IMR-90 (cell line): ENCODE measurements around the gene NIT1. TPM values are rescaled to one million over a fixed set of nuclear protein-coding genes. Genes with fewer than 3 reads are reported as not detected.
A peak's percentile ranks its signal among the peaks of the same experiment; 100 is the strongest.

Source experiments
- ATAC-seq: fragments of 200-7000 bp; cut with Tn5 transposase; 2 replicates; pipeline ENCODE4 v1.9.1; 2020; ENCODE audit warnings: low read depth, mild to moderate bottlenecking, moderate library complexity
- BruUV-seq: library from RNA; stranded (reverse); fragments of 400-500 nt; replicated peaks from 2 replicates; lab custom pipeline; 2021; lab: Mats Ljungman, UMichigan
- CTCF ChIA-PET: fragments of 300-600 bp; formaldehyde crosslinking; extraction: SDS; loops from one replicate; lab custom pipeline; 2021; ENCODE audit warnings: antibody characterized with exemption; lab: Yijun Ruan, JAX
- POLR2A ChIA-PET: fragments of 300-600 bp; sonication (Branson Sonifier 250); formaldehyde crosslinking; loops from one replicate; lab custom pipeline; 2022; ENCODE audit warnings: antibody characterized with exemption; ENCODE audit not compliant: unreplicated experiment; lab: Charles Lee
- DNase-seq: peaks from one replicate; pipeline ENCODE4 v3.0.0; 2013
- H2AFZ ChIP-seq: replicated peaks from 2 replicates; pipeline ENCODE3; 2013; ENCODE audit warnings: low read length, mild to moderate bottlenecking; ENCODE audit not compliant: poor library complexity
- H2AK5ac ChIP-seq: 2 replicates; pipeline ENCODE4 v1.6.1; 2013; ENCODE audit warnings: low read depth, low read length, inconsistent platforms
- H2AK9ac ChIP-seq: replicated peaks from 2 replicates; pipeline ENCODE3; 2013; ENCODE audit warnings: mild to moderate bottlenecking, low read depth, low read length, moderate library complexity; ENCODE audit not compliant: poor library complexity
- H2BK120ac ChIP-seq: 2 replicates; pipeline ENCODE4 v1.6.1; 2013; ENCODE audit warnings: low read depth, low read length, inconsistent platforms
- H2BK15ac ChIP-seq: 3 replicates; pipeline ENCODE4 v1.6.1; 2013; ENCODE audit warnings: low read depth, low read length, inconsistent platforms
- H2BK20ac ChIP-seq: 2 replicates; pipeline ENCODE4 v1.6.1; 2013; ENCODE audit warnings: low read depth, mild to moderate bottlenecking, inconsistent platforms, low read length, moderate library complexity
- H2BK5ac ChIP-seq: 2 replicates; pipeline ENCODE4 v1.6.1; 2013; ENCODE audit warnings: mild to moderate bottlenecking, low read depth, low read length, inconsistent platforms; ENCODE audit not compliant: poor library complexity, severe bottlenecking
- H3K14ac ChIP-seq: replicated peaks from 2 replicates; pipeline ENCODE4 v1.6.1; 2013; ENCODE audit warnings: low read depth, low read length, inconsistent platforms
- H3K18ac ChIP-seq: 2 replicates; pipeline ENCODE4 v1.6.1; 2013; ENCODE audit warnings: low read depth, low read length, control low read depth
- H3K23ac ChIP-seq: 2 replicates; pipeline ENCODE4 v1.6.1; 2013; ENCODE audit warnings: low read depth, low read length, inconsistent platforms
- H3K27ac ChIP-seq: 2 replicates; pipeline ENCODE4 v1.5.1; 2013; ENCODE audit warnings: mild to moderate bottlenecking, control low read depth, low read length; ENCODE audit not compliant: insufficient read depth
- H3K27me3 ChIP-seq: 2 replicates; pipeline ENCODE4 v1.6.1; 2013; ENCODE audit warnings: low read length; ENCODE audit not compliant: control insufficient read depth, insufficient read depth
- H3K36me3 ChIP-seq: 2 replicates; pipeline ENCODE4 v1.6.1; 2013; ENCODE audit warnings: low read length, mixed read lengths; ENCODE audit not compliant: control insufficient read depth, insufficient read depth
- H3K4ac ChIP-seq: 2 replicates; pipeline ENCODE4 v1.6.1; 2013; ENCODE audit warnings: low read depth, low read length, inconsistent platforms
- H3K4me1 ChIP-seq: 2 replicates; pipeline ENCODE4 v1.6.1; 2013; ENCODE audit warnings: low read length, mixed read lengths; ENCODE audit not compliant: control insufficient read depth, insufficient read depth
- H3K4me2 ChIP-seq: 2 replicates; pipeline ENCODE4 v1.6.1; 2013; ENCODE audit warnings: low read depth, mild to moderate bottlenecking, control low read depth, low read length, moderate library complexity
- H3K4me3 ChIP-seq: 2 replicates; pipeline ENCODE4 v1.5.1; 2013; ENCODE audit warnings: low read depth, mild to moderate bottlenecking, control low read depth, low read length, moderate library complexity; ENCODE audit not compliant: insufficient read depth
- H3K56ac ChIP-seq: 2 replicates; pipeline ENCODE4 v1.6.1; 2013; ENCODE audit warnings: low read length, inconsistent platforms; ENCODE audit not compliant: insufficient read depth; ENCODE audit errors: extremely low read depth
- H3K79me1 ChIP-seq, 2 experiments: 2 replicates each; pipeline ENCODE4 v1.6.1; 2013; ENCODE audit warnings: low read length in 2 of 2, inconsistent platforms in 1 of 2, low read depth in 1 of 2
- H3K9ac ChIP-seq: 2 replicates; pipeline ENCODE4 v1.6.1; 2013; ENCODE audit warnings: low read depth, low read length, control low read depth
- H3K9me1 ChIP-seq: 2 replicates; pipeline ENCODE4 v1.6.1; 2013; ENCODE audit warnings: low read length, inconsistent platforms; ENCODE audit not compliant: insufficient read depth
- H3K9me3 ChIP-seq: 2 replicates; pipeline ENCODE4 v1.6.1; 2013; ENCODE audit warnings: low read length; ENCODE audit not compliant: control insufficient read depth, insufficient read depth
- H4K20me1 ChIP-seq: 2 replicates; pipeline ENCODE4 v1.6.1; 2013; ENCODE audit warnings: low read length, inconsistent platforms; ENCODE audit not compliant: insufficient read depth
- H4K5ac ChIP-seq: 2 replicates; pipeline ENCODE4 v1.6.1; 2013; ENCODE audit warnings: mild to moderate bottlenecking, low read depth, low read length, control low read depth
- H4K8ac ChIP-seq, 2 experiments: 2 replicates each; pipeline ENCODE4 v1.6.1; 2013; ENCODE audit warnings: low read depth in 2 of 2, low read length in 2 of 2, control low read depth in 1 of 2, inconsistent platforms in 1 of 2
- H4K91ac ChIP-seq: 2 replicates; pipeline ENCODE4 v1.6.1; 2013; ENCODE audit warnings: low read depth, low read length, inconsistent platforms; ENCODE audit not compliant: insufficient read depth
- BHLHE40 ChIP-seq: fragments of 150-350 bp; IDR thresholded peaks from 2 replicates; pipeline ENCODE4 v1.6.1; 2016; ENCODE audit warnings: mild to moderate bottlenecking, low read depth, low read length
- CEBPB ChIP-seq: IDR thresholded peaks from 2 replicates; pipeline ENCODE4 v1.6.1; 2012; ENCODE audit warnings: low read depth, low read length, improper control_type of control experiment
- CTCF ChIP-seq: conservative IDR thresholded peaks from 2 replicates; pipeline ENCODE4 v1.5.1; 2012; ENCODE audit warnings: mild to moderate bottlenecking, low read depth, low read length, improper control_type of control experiment
- ELK1 ChIP-seq: fragments of 150-350 bp; IDR thresholded peaks from 2 replicates; pipeline ENCODE4 v1.6.1; 2016; ENCODE audit warnings: low read depth, mild to moderate bottlenecking, low read length, moderate library complexity, borderline replicate concordance
- FOS ChIP-seq: fragments of 150-350 bp; IDR thresholded peaks from 2 replicates; pipeline ENCODE4 v1.6.1; 2016; ENCODE audit warnings: low read depth, low read length
- MAFK ChIP-seq: IDR thresholded peaks from 2 replicates; pipeline ENCODE4 v1.6.1; 2012; ENCODE audit warnings: low read depth, low read length, improper control_type of control experiment
- MXI1 ChIP-seq: IDR thresholded peaks from 2 replicates; pipeline ENCODE4 v1.6.1; 2012; ENCODE audit warnings: low read depth, mild to moderate bottlenecking, low read length, moderate library complexity, borderline replicate concordance
- NFE2L2 ChIP-seq: fragments of 150-350 bp; IDR thresholded peaks from 2 replicates; pipeline ENCODE4 v1.6.1; 2016; ENCODE audit warnings: low read depth, mild to moderate bottlenecking, low read length
- RAD21 ChIP-seq: IDR thresholded peaks from 2 replicates; pipeline ENCODE4 v1.6.1; 2012; ENCODE audit warnings: low read length, improper control_type of control experiment
- RFX5 ChIP-seq: IDR thresholded peaks from 2 replicates; pipeline ENCODE4 v1.8.0; 2012; ENCODE audit warnings: low read depth, mild to moderate bottlenecking, low read length, moderate library complexity
- USF2 ChIP-seq: fragments of 150-350 bp; IDR thresholded peaks from 2 replicates; pipeline ENCODE4 v1.6.1; 2017; ENCODE audit warnings: mild to moderate bottlenecking, antibody characterized with exemption, low read length, low read depth
- WGBS, 2 experiments: methylation state at CpG; one replicate each; pipeline versions ENCODE4 v1.1.5 to v1.1.7; 2013; ENCODE audit warnings: missing lambda C conversion rate in 2 of 2; ENCODE audit not compliant: insufficient read length in 1 of 2; ENCODE audit errors: extremely low coverage in 2 of 2; 5-methylcytosine and 5-hydroxymethylcytosine counted together
- dilution Hi-C: fragments of 300-500 bp; cut with HindIII; formaldehyde crosslinking; loops from one replicate; pipeline ENCODE4 v1.14.3; 2018; ENCODE audit warnings: low sequenced_read_pairs; ENCODE audit not compliant: unreplicated experiment
- in situ Hi-C: fragments of 300-500 bp; cut with MboI; formaldehyde crosslinking; loops from 3 replicates; pipeline ENCODE4 v1.14.3; 2019; ENCODE audit warnings: low sequenced_read_pairs, inconsistent platforms, mixed read lengths
- intact Hi-C: fragments of 100-400 bp; cut with micrococcal nuclease; formaldehyde crosslinking; loops from 2 replicates; pipeline ENCODE4 v1.10.0; 2022
- polyA plus RNA-seq, 3 experiments: library from polyadenylated mRNA; depleted of rRNA; stranded (reverse); fragments of >200 nt; gene quantifications; 2 replicates each; pipeline ENCODE4 v1.2.3, GENCODE V29; 2012; ENCODE audit warnings: low replicate concordance in 1 of 3
- total RNA-seq: library from RNA; depleted of rRNA; stranded (reverse); fragments of >200 nt; gene quantifications from 2 replicates; pipeline ENCODE4 v1.2.3, GENCODE V29; 2012

Gene NIT1
- total and polyA plus RNA-seq, 2 of the 4 experiments (the other 2 are of a cell fraction), result 22.8 to 33.6 TPM

GRCh38 chr1:161084597-161084988 is 33.3 kb upstream of the NIT1 start:
- Histone ChIP-seq H2BK5ac (peak overlapping the region; percentile 50), H3K14ac (no peak overlapping the region), H3K36me3 (no peaks in the 10 kb centered on the region), H3K18ac (peak overlapping the region; percentile 11; the same call in 1 of the 2 replicates), H2BK20ac (peak overlapping the region; percentile 57; the same call in 1 of the 2 replicates), H3K27me3 (no peaks in the 10 kb centered on the region), H2BK15ac (peak overlapping the region; percentile 36; the same call in 1 of the 3 replicates), H2AK5ac (peak overlapping the region; percentile 75; the same call in 1 of the 2 replicates), H3K23ac (no peak overlapping the region), H2AFZ (no peak overlapping the region), H3K4me3 (no peak overlapping the region), H3K79me1 (no peaks in the 10 kb centered on the region), H2BK120ac (peak overlapping the region; percentile 40; the same call in 1 of the 2 replicates), H3K9ac (no peak overlapping the region), H3K4me1 (peaks cover 29% of the 10 kb centered on the region), H4K8ac (peak overlapping the region in 1 of 2 experiments; percentile 50; a peak in 2 of 4 replicates), H3K56ac (no peak overlapping the region), H3K27ac (no peak overlapping the region), H3K4ac (peak overlapping the region; percentile 54), H3K9me3 (no peaks in the 10 kb centered on the region), H3K4me2 (no peak overlapping the region), H3K9me1 (peaks cover 26% of the 10 kb centered on the region), H4K20me1 (no peaks in the 10 kb centered on the region), H2AK9ac (peak overlapping the region; percentile 38), H4K5ac (peak overlapping the region; percentile 5; the same call in 1 of the 2 replicates), H4K91ac (no peak overlapping the region; the same call in 1 of the 2 replicates)
- no TSS peak for BruUV-seq
- dilution Hi-C loops, result no loop called here
- DNase-seq (no peak), ATAC-seq (no peak)
- intact Hi-C loops, result loop anchor here (5.0 kb wide), 1 partner anchor 37 kb away; the partner anchor contains the start of gene USF1
- CTCF ChIA-PET, result interaction anchor here (0.5 to 2.1 kb wide), 4 partner anchors 12 to 77 kb away, joined by 3 to 7 read pairs (median 4); partner anchors contain the start of gene KLHDC9
- in situ Hi-C loops, result no loop called here
- TF ChIP-seq RFX5 (no peak), FOS (no peak), RAD21 (no peak), ELK1 (no peak), USF2 (no peak), MXI1 (no peak), MAFK (no peak), NFE2L2 (no peak), BHLHE40 (no peak), CTCF (no peak), CEBPB (no peak)
- POLR2A ChIA-PET, result no interaction called here
- no CpG with 5 or more reads among the region's 1 CpG for WGBS, 2 experiments
